ENCODE data around the gene RIOX2.

The RIOX2 gene

DNA sequence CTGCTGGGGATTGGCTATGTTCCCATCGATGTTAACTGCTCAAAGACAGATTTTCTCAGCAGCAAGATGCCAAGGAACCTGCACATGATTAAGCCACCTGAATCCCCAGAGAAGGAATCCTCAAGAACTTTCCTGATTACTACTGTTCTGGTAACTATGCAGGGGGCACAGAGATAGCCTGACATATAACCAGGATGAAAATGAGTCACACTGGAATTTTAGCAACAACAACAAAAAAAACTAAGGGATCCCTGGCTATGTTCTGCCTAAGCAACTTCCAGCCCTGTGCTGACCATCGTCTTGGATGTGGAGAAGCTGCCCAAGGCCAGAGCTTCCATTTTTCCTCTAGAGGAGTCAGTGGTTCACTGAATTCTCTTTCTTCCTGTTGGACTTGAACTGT, 13.8 kb downstream of the RIOX2 start:
- TF ChIP-seq, protein P1, sequence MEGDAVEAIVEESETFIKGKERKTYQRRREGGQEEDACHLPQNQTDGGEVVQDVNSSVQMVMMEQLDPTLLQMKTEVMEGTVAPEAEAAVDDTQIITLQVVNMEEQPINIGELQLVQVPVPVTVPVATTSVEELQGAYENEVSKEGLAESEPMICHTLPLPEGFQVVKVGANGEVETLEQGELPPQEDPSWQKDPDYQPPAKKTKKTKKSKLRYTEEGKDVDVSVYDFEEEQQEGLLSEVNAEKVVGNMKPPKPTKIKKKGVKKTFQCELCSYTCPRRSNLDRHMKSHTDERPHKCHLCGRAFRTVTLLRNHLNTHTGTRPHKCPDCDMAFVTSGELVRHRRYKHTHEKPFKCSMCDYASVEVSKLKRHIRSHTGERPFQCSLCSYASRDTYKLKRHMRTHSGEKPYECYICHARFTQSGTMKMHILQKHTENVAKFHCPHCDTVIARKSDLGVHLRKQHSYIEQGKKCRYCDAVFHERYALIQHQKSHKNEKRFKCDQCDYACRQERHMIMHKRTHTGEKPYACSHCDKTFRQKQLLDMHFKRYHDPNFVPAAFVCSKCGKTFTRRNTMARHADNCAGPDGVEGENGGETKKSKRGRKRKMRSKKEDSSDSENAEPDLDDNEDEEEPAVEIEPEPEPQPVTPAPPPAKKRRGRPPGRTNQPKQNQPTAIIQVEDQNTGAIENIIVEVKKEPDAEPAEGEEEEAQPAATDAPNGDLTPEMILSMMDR (conservative IDR thresholded peaks at IDR 0.05; ENCODE audit: control insufficient read depth, insufficient read depth, low read depth, low read length) = no peak
- DNase-seq (ENCODE audit: low read depth) = peak; percentile 71
- no peak overlapping the region for H3K4me3 ChIP-seq (ENCODE audit: control insufficient read depth, low read depth, low read length)

GRCh38 chr3:97957617-97958311, 14.5 kb downstream of the RIOX2 start:
- peak; percentile 51 for DNase-seq (ENCODE audit: low read depth)
- no peak overlapping the region for H3K4me3 ChIP-seq (ENCODE audit: control insufficient read depth, low read depth, low read length)
- TF ChIP-seq, protein P1 (conservative IDR thresholded peaks at IDR 0.05; ENCODE audit: control insufficient read depth, insufficient read depth, low read depth, low read length) = no peak

DNA sequence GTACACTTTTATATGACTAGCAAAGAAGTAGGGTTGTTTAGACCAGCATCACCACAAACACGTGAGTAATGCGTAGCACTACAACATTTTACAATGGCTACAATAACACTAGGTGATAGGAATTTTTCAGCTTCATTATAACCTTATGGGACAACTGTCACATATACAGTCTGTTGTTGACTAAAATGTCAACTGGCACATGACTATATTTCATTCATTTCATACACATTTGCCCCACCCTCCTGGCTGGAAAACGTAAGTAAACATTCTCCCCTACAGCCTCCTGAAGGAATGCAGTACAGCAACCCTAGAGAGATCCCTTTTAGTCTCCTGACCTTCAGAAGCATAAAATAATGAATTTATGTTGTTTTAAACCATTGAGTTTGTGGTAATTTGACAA, 16.2 kb downstream of the RIOX2 start:
- H3K4me3 ChIP-seq (ENCODE audit: control insufficient read depth, low read depth, low read length) = no peak overlapping the region
- DNase-seq (ENCODE audit: low read depth) = no peak
- TF ChIP-seq, protein P1 (conservative IDR thresholded peaks at IDR 0.05; ENCODE audit: control insufficient read depth, insufficient read depth, low read depth, low read length) = no peak

DNA sequence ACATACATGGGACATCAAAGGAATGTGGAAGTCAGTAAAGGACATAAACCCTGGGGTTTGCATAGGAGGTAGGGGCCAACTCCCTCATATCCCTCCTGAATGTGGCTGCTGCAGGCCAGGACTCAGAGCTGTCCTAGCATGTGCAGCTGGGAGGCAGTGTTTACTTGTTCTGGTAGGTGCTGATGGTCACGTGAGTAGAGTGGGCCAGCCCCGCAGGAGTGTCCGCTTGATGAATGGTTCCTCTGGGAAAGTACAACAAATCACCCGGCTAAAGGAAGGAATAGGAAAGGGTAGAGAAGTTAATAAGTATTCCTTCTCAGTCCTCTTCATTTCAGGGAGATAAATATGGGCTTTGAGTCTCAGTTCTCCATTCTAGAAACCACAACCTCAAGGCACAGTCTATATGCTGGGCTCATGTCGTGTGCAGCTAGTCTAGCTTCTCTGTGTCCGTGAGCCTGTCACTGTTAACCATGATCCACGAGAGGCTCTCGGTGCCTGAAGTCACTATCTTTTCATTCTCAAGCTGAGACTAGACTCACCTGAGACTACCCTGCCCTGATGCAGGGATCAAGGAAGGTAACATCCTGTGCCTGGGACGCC, 17.9 kb downstream of the RIOX2 start:
- no peak for DNase-seq (ENCODE audit: low read depth)
- H3K4me3 ChIP-seq (ENCODE audit: control insufficient read depth, low read depth, low read length) = no peak overlapping the region
- TF ChIP-seq, protein P1 (conservative IDR thresholded peaks at IDR 0.05; ENCODE audit: control insufficient read depth, insufficient read depth, low read depth, low read length) = no peak

GRCh38 chr3:97952872-97953271, 19.4 kb downstream of the RIOX2 start:
- no peak overlapping the region for H3K4me3 ChIP-seq (ENCODE audit: control insufficient read depth, low read depth, low read length)
- DNase-seq (ENCODE audit: low read depth) = peak; percentile 39
- TF ChIP-seq, protein P1 (conservative IDR thresholded peaks at IDR 0.05; ENCODE audit: control insufficient read depth, insufficient read depth, low read depth, low read length) = no peak

- H3K4me3 ChIP-seq (ENCODE audit: control insufficient read depth, low read depth, low read length) = no peak overlapping the region
- TF ChIP-seq, protein P1 (conservative IDR thresholded peaks at IDR 0.05; ENCODE audit: control insufficient read depth, insufficient read depth, low read depth, low read length) = no peak
- DNase-seq (ENCODE audit: low read depth) = peak; percentile 95
These were observed 20.0 kb downstream of the RIOX2 start for GRCh38 chr3:97952280-97952679.

Data from fibroblast of mammary gland (primary cell).